ENCODE results near the gene RBM15. TPM values are rescaled to one million over a fixed set of nuclear protein-coding genes. Genes with fewer than 3 reads are reported as not detected.
A peak's percentile ranks its signal among the peaks of the same experiment; 100 is the strongest.

Gene RBM15
- 10 to 100 TPM; 27.3 to 53.5 TPM for total RNA-seq

- DNase-seq (ENCODE audit: low spot score) = peak; percentile 98
- Histone ChIP-seq H3K4me3 (peak within 1 kb of the TSS; percentile 94), H3K4me1 (ENCODE audit: control insufficient read depth in 1 of 2, low read depth in 2 of 2) (peaks cover 34 to 47% of the 10 kb centered on the region in 2 donors), H3K36me3 (peaks cover 7% of the 10 kb centered on the region), H3K9me3 (no peaks in the 10 kb centered on the region), H3K27me3 (replicated peaks; ENCODE audit: insufficient read depth) (no peaks in the 10 kb centered on the region), H3K27ac (peak within 1 kb of the TSS; percentile 96 to 98)
- TF ChIP-seq, protein P1, sequence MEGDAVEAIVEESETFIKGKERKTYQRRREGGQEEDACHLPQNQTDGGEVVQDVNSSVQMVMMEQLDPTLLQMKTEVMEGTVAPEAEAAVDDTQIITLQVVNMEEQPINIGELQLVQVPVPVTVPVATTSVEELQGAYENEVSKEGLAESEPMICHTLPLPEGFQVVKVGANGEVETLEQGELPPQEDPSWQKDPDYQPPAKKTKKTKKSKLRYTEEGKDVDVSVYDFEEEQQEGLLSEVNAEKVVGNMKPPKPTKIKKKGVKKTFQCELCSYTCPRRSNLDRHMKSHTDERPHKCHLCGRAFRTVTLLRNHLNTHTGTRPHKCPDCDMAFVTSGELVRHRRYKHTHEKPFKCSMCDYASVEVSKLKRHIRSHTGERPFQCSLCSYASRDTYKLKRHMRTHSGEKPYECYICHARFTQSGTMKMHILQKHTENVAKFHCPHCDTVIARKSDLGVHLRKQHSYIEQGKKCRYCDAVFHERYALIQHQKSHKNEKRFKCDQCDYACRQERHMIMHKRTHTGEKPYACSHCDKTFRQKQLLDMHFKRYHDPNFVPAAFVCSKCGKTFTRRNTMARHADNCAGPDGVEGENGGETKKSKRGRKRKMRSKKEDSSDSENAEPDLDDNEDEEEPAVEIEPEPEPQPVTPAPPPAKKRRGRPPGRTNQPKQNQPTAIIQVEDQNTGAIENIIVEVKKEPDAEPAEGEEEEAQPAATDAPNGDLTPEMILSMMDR (IDR thresholded peaks at IDR 0.05) = no peak
- ATAC-seq (ENCODE audit: insufficient number of reproducible peaks, low FRiP score, low read depth) = peak; percentile 98
Measured at GRCh38 chr1:110338886-110339406, at the start of gene RBM15. Gene RBM15, plus strand, starts transcription at chr1:110339377. Its CDS starts 29 bp downstream, at chr1:110339406.

DNA sequence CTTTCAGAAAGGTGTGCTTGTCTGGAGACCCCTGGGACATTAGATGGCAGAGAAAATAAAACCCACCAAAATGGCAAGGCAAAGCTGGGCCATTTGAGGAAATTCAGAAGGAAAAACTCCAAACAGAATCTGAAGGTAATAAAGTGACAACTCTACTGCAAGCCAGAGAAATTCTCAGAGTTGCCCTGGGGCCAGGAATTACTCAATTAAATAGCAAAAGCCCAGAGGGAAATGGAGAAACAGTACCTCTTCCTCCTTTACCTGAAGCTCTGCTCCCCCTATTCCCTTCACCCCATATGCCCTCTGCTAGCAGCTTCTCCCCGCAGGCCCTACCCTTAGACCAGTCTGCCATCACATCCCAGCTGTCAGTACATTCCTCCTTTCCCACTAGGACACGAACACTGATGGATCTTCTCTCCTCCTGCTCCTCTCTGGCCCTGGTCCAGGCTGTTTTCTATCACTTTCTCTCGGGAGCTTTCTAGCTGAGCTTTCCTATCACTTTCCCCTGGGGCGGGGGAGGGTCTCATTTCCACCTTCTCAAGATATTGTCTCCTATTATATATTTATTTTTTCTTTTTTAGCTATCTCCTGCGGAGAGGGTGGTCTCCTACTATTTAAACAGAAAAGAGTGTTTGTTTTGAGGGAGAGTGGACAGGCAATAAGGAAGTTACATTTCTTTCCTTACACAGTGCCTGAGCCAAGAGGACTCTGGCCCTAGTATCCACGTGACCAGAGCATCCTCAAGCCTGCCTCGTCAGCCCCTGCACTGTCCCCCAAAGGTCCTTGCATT is 47.7 kb upstream of the RBM15 start:
- ATAC-seq (ENCODE audit: insufficient number of reproducible peaks, low FRiP score, low read depth) (no peak), DNase-seq (ENCODE audit: low spot score) (no peak)
- Histone ChIP-seq H3K9me3 (no peaks in the 10 kb centered on the region), H3K27ac (no peak overlapping the region), H3K27me3 (replicated peaks; ENCODE audit: insufficient read depth) (no peaks in the 10 kb centered on the region), H3K36me3 (no peaks in the 10 kb centered on the region), H3K4me3 (no peak overlapping the region), H3K4me1 (ENCODE audit: control insufficient read depth in 1 of 2, low read depth in 2 of 2) (no peaks in the 10 kb centered on the region)
- TF ChIP-seq, protein P1 (IDR thresholded peaks at IDR 0.05) = no peak

DNA sequence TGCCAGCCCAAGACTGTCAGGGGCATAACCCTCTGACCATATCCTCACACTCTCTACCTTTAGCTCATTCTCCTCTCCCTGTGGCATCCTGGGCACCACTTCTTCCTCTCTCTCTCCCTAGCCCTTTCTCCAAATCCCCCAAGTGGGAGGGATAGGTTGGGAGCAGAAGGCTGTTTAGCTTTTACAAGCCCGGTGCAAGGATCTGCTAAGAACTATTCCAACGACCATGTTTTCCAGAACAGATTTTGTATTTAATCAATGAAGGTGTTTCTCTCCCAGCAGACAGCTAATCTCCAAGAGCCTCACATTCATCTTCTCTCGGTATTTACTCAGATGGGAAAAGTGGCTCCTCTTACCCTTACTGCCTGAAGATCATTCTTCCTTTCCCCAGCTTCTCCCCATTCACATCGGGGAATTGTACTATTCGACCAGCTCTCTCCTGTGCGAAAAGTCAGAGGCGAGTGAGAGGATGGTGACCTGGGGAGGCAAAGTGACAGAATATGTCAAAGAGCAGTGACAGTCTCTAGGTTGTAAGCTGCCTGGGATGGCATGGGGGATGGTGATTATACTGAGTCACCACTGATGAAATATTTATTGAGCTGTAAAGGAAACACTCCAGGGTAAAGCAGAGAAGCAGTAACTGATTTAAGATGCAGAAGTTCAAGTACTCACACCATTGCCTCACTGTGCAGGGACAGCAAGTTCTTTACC is 47.0 kb upstream of the RBM15 start:
- Histone ChIP-seq H3K36me3 (no peaks in the 10 kb centered on the region), H3K9me3 (no peaks in the 10 kb centered on the region), H3K27me3 (replicated peaks; ENCODE audit: insufficient read depth) (no peaks in the 10 kb centered on the region), H3K27ac (no peak overlapping the region), H3K4me3 (no peak overlapping the region), H3K4me1 (ENCODE audit: control insufficient read depth in 1 of 2, low read depth in 2 of 2) (no peaks in the 10 kb centered on the region)
- ATAC-seq (ENCODE audit: insufficient number of reproducible peaks, low FRiP score, low read depth) = no peak
- DNase-seq (ENCODE audit: low spot score) = no peak
- TF ChIP-seq, protein P1 (IDR thresholded peaks at IDR 0.05) = no peak

GRCh38 chr1:110293601-110294104 is 45.5 kb upstream of the RBM15 start:
- ATAC-seq (ENCODE audit: insufficient number of reproducible peaks, low FRiP score, low read depth) (no peak), DNase-seq (ENCODE audit: low spot score) (no peak)
- TF ChIP-seq, protein P1 (IDR thresholded peaks at IDR 0.05) = no peak
- Histone ChIP-seq H3K4me1 (ENCODE audit: control insufficient read depth in 1 of 2, low read depth in 2 of 2) (no peaks in the 10 kb centered on the region), H3K27ac (no peak overlapping the region), H3K4me3 (no peak overlapping the region), H3K27me3 (replicated peaks; ENCODE audit: insufficient read depth) (no peaks in the 10 kb centered on the region), H3K9me3 (no peaks in the 10 kb centered on the region), H3K36me3 (no peaks in the 10 kb centered on the region)

- TF ChIP-seq, protein P1 (IDR thresholded peaks at IDR 0.05) = no peak
- Histone ChIP-seq H3K36me3 (no peaks in the 10 kb centered on the region), H3K27me3 (replicated peaks; ENCODE audit: insufficient read depth) (no peaks in the 10 kb centered on the region), H3K27ac (no peak overlapping the region), H3K9me3 (no peaks in the 10 kb centered on the region), H3K4me3 (no peak overlapping the region), H3K4me1 (ENCODE audit: control insufficient read depth in 1 of 2, low read depth in 2 of 2) (no peaks in the 10 kb centered on the region)
- ATAC-seq (ENCODE audit: insufficient number of reproducible peaks, low FRiP score, low read depth) (no peak), DNase-seq (ENCODE audit: low spot score) (no peak)
Measured at GRCh38 chr1:110294308-110294707, 44.9 kb upstream of the RBM15 start.
